HepG2 (cell line): ENCODE measurements around the gene SPHK1. TPM values are rescaled to one million over a fixed set of nuclear protein-coding genes. Genes with fewer than 3 reads are reported as not detected.
A peak's percentile ranks its signal among the peaks of the same experiment; 100 is the strongest.

Source experiments
- ATAC-seq: fragments of 200-7000 bp; cut with Tn5 transposase; 3 replicates; pipeline ENCODE4 v1.9.1; 2020; ENCODE audit warnings: mild to moderate bottlenecking, moderate library complexity
- BruUV-seq: library from RNA; stranded (reverse); fragments of 400-500 nt; replicated peaks from 2 replicates; lab custom pipeline; 2021; lab: Mats Ljungman, UMichigan
- CTCF ChIA-PET: fragments of 300-600 bp; formaldehyde crosslinking; extraction: SDS; loops from one replicate; lab custom pipeline; 2021; ENCODE audit warnings: low total read pairs, inconsistent platforms, low intra/inter-chr PET ratio; lab: Yijun Ruan, JAX
- POLR2A ChIA-PET: fragments of 350-600 bp; sonication (Branson Sonifier 250); formaldehyde crosslinking; loops from one replicate; lab custom pipeline; 2020; ENCODE audit warnings: antibody characterized with exemption, inconsistent platforms; lab: Yijun Ruan, JAX
- DNase-seq: peaks from one replicate; pipeline ENCODE4 v3.0.0-alpha.2; 2015; ENCODE audit warnings: low spot score
- FAIRE-seq: peaks from 3 replicates; lab custom pipeline; 2011; peaks lifted over from hg19 to GRCh38; lab: Jason Lieb, UNC
- H2AFZ ChIP-seq: one replicate; pipeline ENCODE4 v1.6.1; 2011; ENCODE audit warnings: low read length, inconsistent platforms
- H3K27ac ChIP-seq: fragments of 300-600 bp; 3 replicates; pipeline ENCODE4 v1.8.0; 2011; ENCODE audit warnings: mixed run types, mild to moderate bottlenecking, mixed read lengths, low read length, inconsistent platforms; ENCODE audit not compliant: insufficient read depth; ENCODE audit errors: extremely low read length
- H3K27me3 ChIP-seq, 2 experiments: fragments of 200-600 bp in 1 of 2; 2 replicates in 1 of 2; 3 replicates in 1 of 2; pipeline versions ENCODE4 v1.6.0 to v1.8.0; 2011; ENCODE audit warnings: low read length in 2 of 2, mild to moderate bottlenecking in 2 of 2, moderate library complexity in 2 of 2, inconsistent platforms in 1 of 2; ENCODE audit not compliant: insufficient read depth in 2 of 2, control insufficient read depth in 1 of 2
- H3K36me3 ChIP-seq, 2 experiments: fragments of 200-600 bp in 1 of 2; replicated peaks in 1 of 2; 2 replicates in 1 of 2; 3 replicates in 1 of 2; pipeline versions ENCODE4 v1.5.1 to v1.8.0; 2011; ENCODE audit warnings: low read length in 2 of 2, inconsistent platforms in 1 of 2; ENCODE audit not compliant: insufficient read depth in 2 of 2, control insufficient read depth in 1 of 2
- H3K4me1 ChIP-seq: 2 replicates; pipeline ENCODE4 v1.5.1; 2012; ENCODE audit warnings: low read length, inconsistent platforms; ENCODE audit not compliant: insufficient read depth
- H3K4me2 ChIP-seq: 2 replicates; pipeline ENCODE4 v1.6.0; 2011; ENCODE audit warnings: low read depth, low read length, inconsistent platforms
- H3K4me3 ChIP-seq, 3 experiments: fragments of 200-600 bp in 1 of 3; sonication (generic), shearing (Covaris generic) in 1 of 3; replicated peaks in 1 of 3; 2 replicates each; pipeline ENCODE4 v1.5.1; 2011 to 2016; ENCODE audit warnings: low read length in 3 of 3, inconsistent platforms in 2 of 3, low read depth in 2 of 3, mild to moderate bottlenecking in 2 of 3, control low read depth in 1 of 3, mixed read lengths in 1 of 3; ENCODE audit not compliant: insufficient read depth in 1 of 3
- H3K79me2 ChIP-seq: one replicate; pipeline ENCODE4 v1.6.1; 2011; ENCODE audit warnings: low read length, inconsistent platforms; ENCODE audit not compliant: insufficient read depth
- H3K9ac ChIP-seq: 2 replicates; pipeline ENCODE4 v1.6.0; 2011; ENCODE audit warnings: mild to moderate bottlenecking, low read depth, low read length, inconsistent platforms; ENCODE audit not compliant: insufficient read depth
- H3K9me3 ChIP-seq: 2 replicates; pipeline ENCODE4 v1.5.1; 2012; ENCODE audit warnings: mild to moderate bottlenecking, low read length
- H4K20me1 ChIP-seq: 2 replicates; pipeline ENCODE4 v1.6.0; 2011; ENCODE audit warnings: inconsistent platforms, mild to moderate bottlenecking, low read length, moderate library complexity; ENCODE audit not compliant: insufficient read depth
- CCDC6 ChIP-seq: sonication (generic); formaldehyde crosslinking; IDR thresholded peaks from 2 replicates; pipeline ENCODE4 v1.8.1; 2022; ENCODE audit warnings: mild to moderate bottlenecking, missing genetic modification reagents, moderate library complexity
- FLYWCH1 ChIP-seq: sonication (generic); formaldehyde crosslinking; IDR thresholded peaks from 2 replicates; pipeline ENCODE4 v1.8.1; 2023; ENCODE audit warnings: mild to moderate bottlenecking, missing genetic modification reagents
- KDM4B ChIP-seq: sonication (generic); formaldehyde crosslinking; IDR thresholded peaks from 2 replicates; pipeline ENCODE4 v1.4.0; 2020; ENCODE audit warnings: missing genetic modification reagents
- MNT ChIP-seq: fragments of 450-650 bp; IDR thresholded peaks from 2 replicates; pipeline ENCODE4 v1.6.1; 2016
- MYC ChIP-seq: sonication (generic); formaldehyde crosslinking; IDR thresholded peaks from 2 replicates; pipeline ENCODE4 v1.9.0; 2021; ENCODE audit warnings: missing genetic modification reagents, borderline replicate concordance
- PPARG ChIP-seq: conservative IDR thresholded peaks from 2 replicates; pipeline ENCODE4 v1.6.1; 2016; ENCODE audit warnings: missing biosample characterization, missing genetic modification reagents
- SMAD9 ChIP-seq: sonication (generic); formaldehyde crosslinking; IDR thresholded peaks from 2 replicates; pipeline ENCODE4 v1.5.1; 2020; ENCODE audit warnings: mild to moderate bottlenecking, missing genetic modification reagents
- SP1 ChIP-seq, 2 experiments: fragments of 450-650 bp in 1 of 2; sonication (generic) in 1 of 2; formaldehyde crosslinking in 1 of 2; IDR thresholded peaks; 2 replicates each; pipeline versions ENCODE4 v1.4.0 to v1.6.1; 2016 to 2020; ENCODE audit warnings: missing genetic modification reagents in 1 of 2
- SP140L ChIP-seq: sonication (generic); formaldehyde crosslinking; IDR thresholded peaks from 2 replicates; pipeline ENCODE4 v1.4.0; 2020; ENCODE audit warnings: missing genetic modification reagents, borderline replicate concordance
- ZNF556 ChIP-seq: sonication (generic); formaldehyde crosslinking; IDR thresholded peaks from 2 replicates; pipeline ENCODE4 v1.4.0; 2020; ENCODE audit warnings: mild to moderate bottlenecking, missing genetic modification reagents, borderline replicate concordance
- ZSCAN9 ChIP-seq: IDR thresholded peaks from 2 replicates; pipeline ENCODE4 v1.6.1; 2016; ENCODE audit warnings: borderline replicate concordance
- whole genome bisulfite sequencing: methylation state at CpG from one replicate; pipeline ENCODE4 v1.1.6; 2017; ENCODE audit warnings: low lambda C conversion rate; 5-methylcytosine and 5-hydroxymethylcytosine counted together
- in situ Hi-C: cut with HindIII; loops from 2 replicates; pipeline ENCODE4 v1.10.0; 2017; ENCODE audit warnings: low pct_unique_long_range_greater_than_20kb; ENCODE audit not compliant: extremely low pct_ligation_motif_present
- intact Hi-C: fragments of 100-400 bp; cut with micrococcal nuclease; formaldehyde crosslinking; loops from one replicate; pipeline ENCODE4 v1.10.0; 2022; ENCODE audit not compliant: unreplicated experiment
- polyA plus RNA-seq, 8 experiments: library from polyadenylated mRNA; depleted of rRNA in 3 of 8; stranded (reverse) in 7 of 8; unstranded in 1 of 8; fragments of >200 nt; fragmentation: Illumina TruSeq in 4 of 8; extraction: Trizol in 4 of 8; gene quantifications; 2 replicates each; pipeline versions ENCODE4 v1.2.1 to v1.2.3, GENCODE V29; 2011 to 2016; ENCODE audit warnings: low read depth in 4 of 8, missing spikeins in 1 of 8, mixed read lengths in 1 of 8; ENCODE audit not compliant: insufficient read depth in 1 of 8
- total RNA-seq, 5 experiments: library from RNA; depleted of rRNA; stranded (reverse); fragments of >200 nt; fragmentation: Illumina TruSeq; extraction: Trizol; gene quantifications; 2 replicates each; pipeline ENCODE4 v1.2.3, GENCODE V29; 2016; ENCODE audit warnings: low read depth in 1 of 5
- TF ChIP-seq, protein P1 (sequence below): sonication (generic); formaldehyde crosslinking; IDR thresholded peaks from 2 replicates; pipeline ENCODE4 v1.4.0; 2020; ENCODE audit warnings: mild to moderate bottlenecking, missing genetic modification reagents
- TF ChIP-seq, protein P2 (sequence below): sonication (generic); formaldehyde crosslinking; IDR thresholded peaks from 2 replicates; pipeline ENCODE4 v1.4.0; 2020; ENCODE audit warnings: missing genetic modification reagents
- TF ChIP-seq, protein P3 (sequence below): sonication (generic); formaldehyde crosslinking; IDR thresholded peaks from 2 replicates; pipeline ENCODE4; 2020; ENCODE audit warnings: missing genetic modification reagents, mild to moderate bottlenecking, borderline replicate concordance

The SPHK1 gene
- total and polyA plus RNA-seq, 2 of the 13 experiments (the other 11 are each of a cell fraction or from before 2014, with no cell fraction given): 129 to 160 TPM

GRCh38 chr17:76397184-76397583 lies 12.8 kb downstream of the SPHK1 start (continued):
- TF ChIP-seq, protein P1, sequence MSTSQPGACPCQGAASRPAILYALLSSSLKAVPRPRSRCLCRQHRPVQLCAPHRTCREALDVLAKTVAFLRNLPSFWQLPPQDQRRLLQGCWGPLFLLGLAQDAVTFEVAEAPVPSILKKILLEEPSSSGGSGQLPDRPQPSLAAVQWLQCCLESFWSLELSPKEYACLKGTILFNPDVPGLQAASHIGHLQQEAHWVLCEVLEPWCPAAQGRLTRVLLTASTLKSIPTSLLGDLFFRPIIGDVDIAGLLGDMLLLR: no peak
- TF ChIP-seq PPARG (no peak), ZSCAN9 (CRISPR knock-in tag) (no peak), MYC (CRISPR knock-in tag) (no peak)
- TF ChIP-seq, protein P2, sequence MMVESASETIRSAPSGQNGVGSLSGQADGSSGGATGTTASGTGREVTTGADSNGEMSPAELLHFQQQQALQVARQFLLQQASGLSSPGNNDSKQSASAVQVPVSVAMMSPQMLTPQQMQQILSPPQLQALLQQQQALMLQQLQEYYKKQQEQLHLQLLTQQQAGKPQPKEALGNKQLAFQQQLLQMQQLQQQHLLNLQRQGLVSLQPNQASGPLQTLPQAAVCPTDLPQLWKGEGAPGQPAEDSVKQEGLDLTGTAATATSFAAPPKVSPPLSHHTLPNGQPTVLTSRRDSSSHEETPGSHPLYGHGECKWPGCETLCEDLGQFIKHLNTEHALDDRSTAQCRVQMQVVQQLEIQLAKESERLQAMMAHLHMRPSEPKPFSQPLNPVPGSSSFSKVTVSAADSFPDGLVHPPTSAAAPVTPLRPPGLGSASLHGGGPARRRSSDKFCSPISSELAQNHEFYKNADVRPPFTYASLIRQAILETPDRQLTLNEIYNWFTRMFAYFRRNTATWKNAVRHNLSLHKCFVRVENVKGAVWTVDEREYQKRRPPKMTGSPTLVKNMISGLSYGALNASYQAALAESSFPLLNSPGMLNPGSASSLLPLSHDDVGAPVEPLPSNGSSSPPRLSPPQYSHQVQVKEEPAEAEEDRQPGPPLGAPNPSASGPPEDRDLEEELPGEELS (CRISPR knock-in tag): no peak

GRCh38 chr17:76397687-76398522 lies 13.5 kb downstream of the SPHK1 start:
- no TSS peak for BruUV-seq
- ChIA-PET CTCF (interaction anchor here (1.2 to 2.3 kb wide), 4 partner anchors 12 to 119 kb away, joined by 3 to 14 read pairs (median 4); no protein-coding TSS in a partner anchor), POLR2A (interaction anchor here (0.8 to 2.6 kb wide), 18 partner anchors 10 to 133 kb away, joined by 3 to 18 read pairs (median 5); partner anchors contain the start of genes PRPSAP1, SPHK1 and UBALD2)
- no peak overlapping the region for H3K4me3 ChIP-seq
- peak; percentile 80 for DNase-seq
- no peaks in the 10 kb centered on the region for H3K9me3 ChIP-seq
- FAIRE-seq: peak; percentile 97
- no peak overlapping the region for H3K27ac ChIP-seq
- intact Hi-C loops (loop anchor here (1.0 kb wide), 2 partner anchors 9 to 95 kb away; no protein-coding TSS in a partner anchor), in situ Hi-C loops (loop anchor here (5.0 kb wide), 1 partner anchor 96 kb away; no protein-coding TSS in a partner anchor)
- 45% methylated on average over 15 of the region's 16 CpGs for WGBS
- H3K36me3 ChIP-seq: peaks cover 72 to 85% of the 10 kb centered on the region in 2 experiments
- H3K79me2 ChIP-seq: no peaks in the 10 kb centered on the region
- no peak overlapping the region for H2AFZ ChIP-seq
- H3K27me3 ChIP-seq: no peaks in the 10 kb centered on the region
- H3K4me1 ChIP-seq: no peaks in the 10 kb centered on the region
- no peak overlapping the region for H3K9ac ChIP-seq
- H3K4me2 ChIP-seq: no peak overlapping the region
- H4K20me1 ChIP-seq: peaks cover 4% of the 10 kb centered on the region; the same call in 1 of the 2 replicates
- peak; percentile 87 for ATAC-seq
- TF ChIP-seq CCDC6 (CRISPR knock-in tag): no peak
- TF ChIP-seq SP140L (CRISPR knock-in tag): no peak
- TF ChIP-seq SMAD9 (CRISPR knock-in tag): no peak
- no peak for TF ChIP-seq SP1 (IDR thresholded peaks at IDR 0.05)
- peak; percentile 58 for TF ChIP-seq SP1 (CRISPR knock-in tag; IDR thresholded peaks at IDR 0.05)
- TF ChIP-seq, protein P3, sequence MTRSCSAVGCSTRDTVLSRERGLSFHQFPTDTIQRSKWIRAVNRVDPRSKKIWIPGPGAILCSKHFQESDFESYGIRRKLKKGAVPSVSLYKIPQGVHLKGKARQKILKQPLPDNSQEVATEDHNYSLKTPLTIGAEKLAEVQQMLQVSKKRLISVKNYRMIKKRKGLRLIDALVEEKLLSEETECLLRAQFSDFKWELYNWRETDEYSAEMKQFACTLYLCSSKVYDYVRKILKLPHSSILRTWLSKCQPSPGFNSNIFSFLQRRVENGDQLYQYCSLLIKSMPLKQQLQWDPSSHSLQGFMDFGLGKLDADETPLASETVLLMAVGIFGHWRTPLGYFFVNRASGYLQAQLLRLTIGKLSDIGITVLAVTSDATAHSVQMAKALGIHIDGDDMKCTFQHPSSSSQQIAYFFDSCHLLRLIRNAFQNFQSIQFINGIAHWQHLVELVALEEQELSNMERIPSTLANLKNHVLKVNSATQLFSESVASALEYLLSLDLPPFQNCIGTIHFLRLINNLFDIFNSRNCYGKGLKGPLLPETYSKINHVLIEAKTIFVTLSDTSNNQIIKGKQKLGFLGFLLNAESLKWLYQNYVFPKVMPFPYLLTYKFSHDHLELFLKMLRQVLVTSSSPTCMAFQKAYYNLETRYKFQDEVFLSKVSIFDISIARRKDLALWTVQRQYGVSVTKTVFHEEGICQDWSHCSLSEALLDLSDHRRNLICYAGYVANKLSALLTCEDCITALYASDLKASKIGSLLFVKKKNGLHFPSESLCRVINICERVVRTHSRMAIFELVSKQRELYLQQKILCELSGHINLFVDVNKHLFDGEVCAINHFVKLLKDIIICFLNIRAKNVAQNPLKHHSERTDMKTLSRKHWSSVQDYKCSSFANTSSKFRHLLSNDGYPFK (CRISPR knock-in tag): peak; percentile 44; the same call in 1 of the 2 replicates
- 0 out of 2 replicates have a peak, but pooled peaks have one; percentile 65 for TF ChIP-seq ZNF556
- TF ChIP-seq MNT: no peak
- 0 out of 2 replicates have a peak, but pooled peaks have one; percentile 40 for TF ChIP-seq KDM4B (CRISPR knock-in tag)
- peak; percentile 74; the same call in 1 of the 2 replicates for TF ChIP-seq FLYWCH1 (CRISPR knock-in tag)
